Gastrocnemius medialis (tissue), 4 donors: ENCODE measurements around the gene NSMCE3. TPM values are rescaled to one million over a fixed set of nuclear protein-coding genes. Genes with fewer than 3 reads are reported as not detected.

Experiments
- ATAC-seq, 2 donors: fragments of 150-250 bp; one replicate each; pipeline ENCODE4 v1.9.1; 2016
- DNase-seq, 2 donors: peaks; one replicate each; pipeline ENCODE4 v3.0.0-alpha.2; 2019
- H3K27ac ChIP-seq, 4 donors: fragments of 200-600 bp; sonication (generic); 1 replicate in 1 of 4; 2 replicates in 3 of 4; pipeline ENCODE4 v1.5.1; 2016 to 2018; ENCODE audit warnings: mild to moderate bottlenecking in 2 of 4, moderate library complexity in 1 of 4
- H3K27me3 ChIP-seq, 3 donors: fragments of 200-600 bp; sonication (generic) in 2 of 3; 1 replicate in 1 of 3; 2 replicates in 2 of 3; pipeline versions ENCODE4 v1.5.1 to v1.6.0; 2016 to 2019; ENCODE audit warnings: mild to moderate bottlenecking in 1 of 3, moderate library complexity in 1 of 3
- H3K36me3 ChIP-seq, 2 donors: fragments of 200-600 bp; sonication (generic) in 1 of 2; one replicate each; pipeline ENCODE4 v1.5.1; 2017 to 2018
- H3K4me1 ChIP-seq, 2 donors: fragments of 200-600 bp; sonication (generic) in 1 of 2; one replicate each; pipeline ENCODE4 v1.5.1; 2016 to 2017; ENCODE audit warnings: mild to moderate bottlenecking in 2 of 2
- H3K4me3 ChIP-seq, 4 donors: fragments of 200-600 bp; sonication (generic) in 3 of 4; 1 replicate in 1 of 4; 2 replicates in 3 of 4; pipeline ENCODE4 v1.5.1; 2016 to 2019; ENCODE audit warnings: mild to moderate bottlenecking in 2 of 4
- H3K9me3 ChIP-seq, 3 donors: fragments of 200-600 bp; sonication (generic) in 2 of 3; 1 replicate in 1 of 3; 2 replicates in 2 of 3; pipeline ENCODE4 v1.5.1; 2016 to 2019
- CTCF ChIP-seq, 5 experiments: fragments of 450-650 bp in 3 of 5; fragments of 200-600 bp in 2 of 5; sonication (generic) in 2 of 5; IDR thresholded peaks in 4 of 5; conservative IDR thresholded peaks in 1 of 5; 1 replicate in 4 of 5; 2 replicates in 1 of 5; pipeline ENCODE4 v1.5.1; 2016 to 2019; ENCODE audit warnings: antibody characterized with exemption in 5 of 5, mild to moderate bottlenecking in 3 of 5, moderate library complexity in 3 of 5
- POLR2A ChIP-seq, 2 donors: fragments of 450-650 bp; IDR thresholded peaks; one replicate each; pipeline ENCODE4 v1.6.1; 2017; ENCODE audit warnings: antibody characterized with exemption in 2 of 2, mild to moderate bottlenecking in 2 of 2, moderate library complexity in 2 of 2
- in situ Hi-C, 4 donors: fragments of 200-750 bp; cut with MboI; loops; one replicate each; pipeline versions ENCODE4 v1.15.0 to v1.8.0; 2017; ENCODE audit warnings: low sequenced_read_pairs in 4 of 4
- intact Hi-C: fragments of 100-400 bp; cut with DNase I; formaldehyde crosslinking; loops from one replicate; pipeline ENCODE4 v1.15.1; 2023; ENCODE audit warnings: low total_unique reads
- total RNA-seq, 4 donors: library from RNA; depleted of rRNA; stranded (reverse); fragments of >200 nt; gene quantifications; one replicate each; pipeline versions ENCODE4 v1.1.0 to v1.2.3, GENCODE V29; 2016

The NSMCE3 gene
- total RNA-seq, 4 donors from 2014 or later: 5.8 to 9.5 (median 6.7) TPM

DNA sequence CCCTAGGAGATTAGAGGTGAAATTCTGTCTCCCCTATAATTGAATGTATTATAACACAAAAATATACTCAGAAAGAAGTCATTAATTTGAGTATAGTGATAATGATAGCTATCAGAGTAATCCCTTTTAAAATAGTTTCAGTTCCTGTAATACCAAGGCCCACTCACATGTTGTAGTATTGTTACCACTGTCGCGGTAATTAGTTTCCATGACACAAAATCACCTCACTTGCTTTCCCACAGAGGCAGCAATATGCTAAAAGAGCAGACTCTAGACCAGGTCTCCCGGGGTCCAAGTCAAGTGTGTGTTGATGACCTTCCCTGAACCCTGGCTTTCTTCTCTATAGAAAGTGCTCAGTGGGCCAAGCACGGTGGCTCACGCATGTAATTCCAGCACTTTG, 39.5 kb upstream of the NSMCE3 start:
- intact Hi-C loops: no loop called here
- no peaks in the 10 kb centered on the region for H3K9me3 ChIP-seq
- no peaks in the 10 kb centered on the region for H3K4me1 ChIP-seq
- no peak for ATAC-seq
- no peak for DNase-seq
- no peak overlapping the region for H3K27ac ChIP-seq
- TF ChIP-seq POLR2A (IDR thresholded peaks at IDR 0.05) (no peak), CTCF (IDR thresholded peaks at IDR 0.05 in 4 of 5, conservative IDR thresholded peaks at IDR 0.05 in 1 of 5) (no peak)
- in situ Hi-C loops: loop anchor here in 1 of 4 donors (25.0 kb wide), 1 partner anchor 103 kb away; no protein-coding TSS in a partner anchor
- H3K4me3 ChIP-seq: no peak overlapping the region
- no peaks in the 10 kb centered on the region for H3K36me3 ChIP-seq
- no peaks in the 10 kb centered on the region for H3K27me3 ChIP-seq

DNA sequence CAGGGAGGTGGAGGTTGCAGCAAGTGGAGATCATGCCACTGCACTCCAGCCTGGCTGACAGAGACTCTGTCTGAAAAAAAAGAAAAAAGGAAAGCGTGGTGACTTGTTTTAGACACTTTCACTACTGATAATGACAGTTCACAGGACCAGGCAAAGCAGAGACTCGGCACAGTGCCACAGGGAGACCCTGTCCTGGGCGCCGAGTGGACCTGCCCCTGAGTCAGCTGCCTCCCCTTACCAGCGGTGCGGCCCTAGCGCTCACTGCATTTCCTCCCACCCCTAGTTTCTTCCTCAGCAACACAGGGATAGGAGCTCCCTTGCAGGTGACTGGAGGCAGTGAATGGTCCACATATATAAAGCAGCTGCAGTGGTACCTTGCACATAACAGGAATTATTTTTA, 38.7 kb upstream of the NSMCE3 start:
- in situ Hi-C loops: loop anchor here in 1 of 4 donors (25.0 kb wide), 1 partner anchor 104 kb away; no protein-coding TSS in a partner anchor
- no peaks in the 10 kb centered on the region for H3K36me3 ChIP-seq
- H3K4me1 ChIP-seq: no peaks in the 10 kb centered on the region
- H3K27ac ChIP-seq: no peak overlapping the region
- no peak for TF ChIP-seq CTCF (IDR thresholded peaks at IDR 0.05 in 4 of 5, conservative IDR thresholded peaks at IDR 0.05 in 1 of 5)
- no peak for TF ChIP-seq POLR2A (IDR thresholded peaks at IDR 0.05)
- DNase-seq (no peak), ATAC-seq (no peak)
- intact Hi-C loops: no loop called here
- no peaks in the 10 kb centered on the region for H3K9me3 ChIP-seq
- no peak overlapping the region for H3K4me3 ChIP-seq
- no peaks in the 10 kb centered on the region for H3K27me3 ChIP-seq

DNA sequence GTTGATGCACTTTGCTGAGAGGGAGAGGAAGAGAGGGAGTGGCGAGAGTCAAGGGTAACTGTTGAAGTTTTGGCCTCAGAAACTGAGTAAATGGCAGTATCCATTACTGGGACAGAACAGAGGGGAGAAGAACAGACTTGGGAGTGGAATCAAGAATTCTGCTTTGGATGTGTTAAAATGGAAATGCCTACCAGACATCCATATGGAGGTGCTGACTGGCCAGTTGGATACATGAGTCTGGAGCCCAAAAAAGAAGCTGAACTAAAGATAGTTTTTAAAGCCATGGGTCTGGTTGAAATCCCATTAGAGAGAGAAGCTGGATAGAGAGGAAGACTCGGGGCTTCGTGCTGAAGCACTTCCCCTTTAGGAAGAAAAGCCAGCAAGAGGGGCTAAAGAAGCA, 35.9 kb upstream of the NSMCE3 start:
- H3K9me3 ChIP-seq: no peaks in the 10 kb centered on the region
- no peak for ATAC-seq
- in situ Hi-C loops (loop anchor here in 1 of 4 donors (25.0 kb wide), 1 partner anchor 107 kb away; no protein-coding TSS in a partner anchor), intact Hi-C loops (no loop called here)
- no peak overlapping the region for H3K4me3 ChIP-seq
- H3K4me1 ChIP-seq: no peaks in the 10 kb centered on the region
- TF ChIP-seq POLR2A (IDR thresholded peaks at IDR 0.05): no peak
- TF ChIP-seq CTCF (IDR thresholded peaks at IDR 0.05 in 4 of 5, conservative IDR thresholded peaks at IDR 0.05 in 1 of 5): no peak
- H3K27ac ChIP-seq: no peak overlapping the region
- H3K27me3 ChIP-seq: no peaks in the 10 kb centered on the region
- no peak for DNase-seq
- no peaks in the 10 kb centered on the region for H3K36me3 ChIP-seq

- in situ Hi-C loops (loop anchor here in 1 of 4 donors (25.0 kb wide), 1 partner anchor 109 kb away; no protein-coding TSS in a partner anchor), intact Hi-C loops (no loop called here)
- no peak for ATAC-seq
- TF ChIP-seq POLR2A (IDR thresholded peaks at IDR 0.05) (no peak), CTCF (IDR thresholded peaks at IDR 0.05 in 4 of 5, conservative IDR thresholded peaks at IDR 0.05 in 1 of 5) (no peak)
- no peaks in the 10 kb centered on the region for H3K9me3 ChIP-seq
- no peaks in the 10 kb centered on the region for H3K4me1 ChIP-seq
- no peaks in the 10 kb centered on the region for H3K27me3 ChIP-seq
- H3K4me3 ChIP-seq: no peak overlapping the region
- H3K36me3 ChIP-seq: no peaks in the 10 kb centered on the region
- DNase-seq: no peak
- H3K27ac ChIP-seq: no peak overlapping the region
Observed at GRCh38 chr15:29302871-29303270, 33.2 kb upstream of the NSMCE3 start.

- Histone ChIP-seq H3K9me3 (no peaks in the 10 kb centered on the region), H3K4me1 (no peaks in the 10 kb centered on the region), H3K4me3 (no peak overlapping the region), H3K36me3 (no peaks in the 10 kb centered on the region), H3K27me3 (no peaks in the 10 kb centered on the region), H3K27ac (no peak overlapping the region)
- no peak for TF ChIP-seq CTCF (IDR thresholded peaks at IDR 0.05 in 4 of 5, conservative IDR thresholded peaks at IDR 0.05 in 1 of 5)
- no peak for TF ChIP-seq POLR2A (IDR thresholded peaks at IDR 0.05)
- intact Hi-C loops: no loop called here
- DNase-seq (no peak), ATAC-seq (no peak)
- in situ Hi-C loops: loop anchor here in 1 of 4 donors (25.0 kb wide), 1 partner anchor 113 kb away; no protein-coding TSS in a partner anchor
Observed at GRCh38 chr15:29299784-29300183, 30.2 kb upstream of the NSMCE3 start.
